HepG2 (cell line): Measurements from ENCODE around the gene RASSF4. TPM values are rescaled to one million over a fixed set of nuclear protein-coding genes. Genes with fewer than 3 reads are reported as not detected.

Source experiments
- ATAC-seq: fragments of 200-7000 bp; cut with Tn5 transposase; 3 replicates; pipeline ENCODE4 v1.9.1; 2020; ENCODE audit warnings: mild to moderate bottlenecking, moderate library complexity
- BruUV-seq: library from RNA; stranded (reverse); fragments of 400-500 nt; replicated peaks from 2 replicates; lab custom pipeline; 2021; lab: Mats Ljungman, UMichigan
- CTCF ChIA-PET: fragments of 300-600 bp; formaldehyde crosslinking; extraction: SDS; loops from one replicate; lab custom pipeline; 2021; ENCODE audit warnings: low total read pairs, inconsistent platforms, low intra/inter-chr PET ratio; lab: Yijun Ruan, JAX
- POLR2A ChIA-PET: fragments of 350-600 bp; sonication (Branson Sonifier 250); formaldehyde crosslinking; loops from one replicate; lab custom pipeline; 2020; ENCODE audit warnings: antibody characterized with exemption, inconsistent platforms; lab: Yijun Ruan, JAX
- DNase-seq: peaks from one replicate; pipeline ENCODE4 v3.0.0-alpha.2; 2015; ENCODE audit warnings: low spot score
- FAIRE-seq: peaks from 3 replicates; lab custom pipeline; 2011; peaks lifted over from hg19 to GRCh38; lab: Jason Lieb, UNC
- H2AFZ ChIP-seq: one replicate; pipeline ENCODE4 v1.6.1; 2011; ENCODE audit warnings: low read length, inconsistent platforms
- H3K27ac ChIP-seq: fragments of 300-600 bp; 3 replicates; pipeline ENCODE4 v1.8.0; 2011; ENCODE audit warnings: mixed run types, mild to moderate bottlenecking, mixed read lengths, low read length, inconsistent platforms; ENCODE audit not compliant: insufficient read depth; ENCODE audit errors: extremely low read length
- H3K27me3 ChIP-seq, 2 experiments: fragments of 200-600 bp in 1 of 2; 2 replicates in 1 of 2; 3 replicates in 1 of 2; pipeline versions ENCODE4 v1.6.0 to v1.8.0; 2011; ENCODE audit warnings: low read length in 2 of 2, mild to moderate bottlenecking in 2 of 2, moderate library complexity in 2 of 2, inconsistent platforms in 1 of 2; ENCODE audit not compliant: insufficient read depth in 2 of 2, control insufficient read depth in 1 of 2
- H3K36me3 ChIP-seq, 2 experiments: fragments of 200-600 bp in 1 of 2; replicated peaks in 1 of 2; 2 replicates in 1 of 2; 3 replicates in 1 of 2; pipeline versions ENCODE4 v1.5.1 to v1.8.0; 2011; ENCODE audit warnings: low read length in 2 of 2, inconsistent platforms in 1 of 2; ENCODE audit not compliant: insufficient read depth in 2 of 2, control insufficient read depth in 1 of 2
- H3K4me1 ChIP-seq: 2 replicates; pipeline ENCODE4 v1.5.1; 2012; ENCODE audit warnings: low read length, inconsistent platforms; ENCODE audit not compliant: insufficient read depth
- H3K4me2 ChIP-seq: 2 replicates; pipeline ENCODE4 v1.6.0; 2011; ENCODE audit warnings: low read depth, low read length, inconsistent platforms
- H3K4me3 ChIP-seq, 3 experiments: fragments of 200-600 bp in 1 of 3; sonication (generic), shearing (Covaris generic) in 1 of 3; replicated peaks in 1 of 3; 2 replicates each; pipeline ENCODE4 v1.5.1; 2011 to 2016; ENCODE audit warnings: low read length in 3 of 3, inconsistent platforms in 2 of 3, low read depth in 2 of 3, mild to moderate bottlenecking in 2 of 3, control low read depth in 1 of 3, mixed read lengths in 1 of 3; ENCODE audit not compliant: insufficient read depth in 1 of 3
- H3K79me2 ChIP-seq: one replicate; pipeline ENCODE4 v1.6.1; 2011; ENCODE audit warnings: low read length, inconsistent platforms; ENCODE audit not compliant: insufficient read depth
- H3K9ac ChIP-seq: 2 replicates; pipeline ENCODE4 v1.6.0; 2011; ENCODE audit warnings: mild to moderate bottlenecking, low read depth, low read length, inconsistent platforms; ENCODE audit not compliant: insufficient read depth
- H3K9me3 ChIP-seq: 2 replicates; pipeline ENCODE4 v1.5.1; 2012; ENCODE audit warnings: mild to moderate bottlenecking, low read length
- H4K20me1 ChIP-seq: 2 replicates; pipeline ENCODE4 v1.6.0; 2011; ENCODE audit warnings: inconsistent platforms, mild to moderate bottlenecking, low read length, moderate library complexity; ENCODE audit not compliant: insufficient read depth
- CBX5 ChIP-seq: sonication (generic); formaldehyde crosslinking; IDR thresholded peaks from 2 replicates; pipeline ENCODE4 v1.4.0; 2020; ENCODE audit warnings: missing genetic modification reagents, borderline replicate concordance
- ELF4 ChIP-seq: sonication (generic); formaldehyde crosslinking; IDR thresholded peaks from 2 replicates; pipeline ENCODE4 v1.5.0; 2020; ENCODE audit warnings: missing genetic modification reagents, mild to moderate bottlenecking, moderate library complexity, borderline replicate concordance
- EP300 ChIP-seq, 3 experiments: sonication (generic) in 1 of 3; formaldehyde crosslinking in 1 of 3; IDR thresholded peaks; 2 replicates each; pipeline versions ENCODE4 v1.5.1 to v1.6.1; 2011 to 2020; ENCODE audit warnings: low read depth in 2 of 3, low read length in 2 of 3, borderline replicate concordance in 1 of 3, improper control_type of control experiment in 1 of 3, mild to moderate bottlenecking in 1 of 3, missing genetic modification reagents in 1 of 3, moderate library complexity in 1 of 3
- FOXK2 ChIP-seq: fragments of 450-650 bp; IDR thresholded peaks from 2 replicates; pipeline ENCODE4 v1.6.1; 2016
- GABPB1 ChIP-seq: IDR thresholded peaks from 2 replicates; pipeline ENCODE4 v1.6.1; 2016; ENCODE audit warnings: mild to moderate bottlenecking, missing genetic modification reagents, moderate library complexity, missing compliant biosample characterization
- GPBP1L1 ChIP-seq: sonication (generic); formaldehyde crosslinking; IDR thresholded peaks from 2 replicates; pipeline ENCODE4 v1.5.0; 2020; ENCODE audit warnings: mild to moderate bottlenecking, missing genetic modification reagents
- ISX ChIP-seq: sonication (generic); formaldehyde crosslinking; conservative IDR thresholded peaks from 2 replicates; pipeline ENCODE4 v1.5.0; 2020; ENCODE audit warnings: missing genetic modification reagents
- KLF6 ChIP-seq: IDR thresholded peaks from 2 replicates; pipeline ENCODE4 v1.8.0; 2016; ENCODE audit warnings: missing biosample characterization, missing genetic modification reagents
- MBD4 ChIP-seq: IDR thresholded peaks from 2 replicates; pipeline ENCODE4 v1.6.1; 2012; ENCODE audit warnings: low read length, inconsistent platforms, borderline replicate concordance
- MIXL1 ChIP-seq: IDR thresholded peaks from 2 replicates; pipeline ENCODE4 v1.6.1; 2016
- SALL2 ChIP-seq: sonication (generic); formaldehyde crosslinking; IDR thresholded peaks from 2 replicates; pipeline ENCODE4 v1.8.1; 2023; ENCODE audit warnings: mild to moderate bottlenecking, missing genetic modification reagents, inconsistent platforms
- TAF1 ChIP-seq: sonication (generic); formaldehyde crosslinking; IDR thresholded peaks from 2 replicates; pipeline ENCODE4 v1.4.0; 2020; ENCODE audit warnings: missing genetic modification reagents
- TBX2 ChIP-seq: sonication (generic); formaldehyde crosslinking; IDR thresholded peaks from 2 replicates; pipeline ENCODE4 v1.5.0; 2020; ENCODE audit warnings: missing genetic modification reagents, mild to moderate bottlenecking, borderline replicate concordance
- TCF12 ChIP-seq, 2 experiments: fragments of 450-650 bp in 1 of 2; sonication (generic) in 1 of 2; formaldehyde crosslinking in 1 of 2; IDR thresholded peaks; 2 replicates each; pipeline versions ENCODE4 v1.6.1 to v1.8.0; 2017 to 2022; ENCODE audit warnings: antibody characterized with exemption in 1 of 2, mild to moderate bottlenecking in 1 of 2, missing genetic modification reagents in 1 of 2, moderate library complexity in 1 of 2
- TOE1 ChIP-seq: sonication (generic); formaldehyde crosslinking; IDR thresholded peaks from 2 replicates; pipeline ENCODE4 v1.4.0; 2020; ENCODE audit warnings: mild to moderate bottlenecking, missing genetic modification reagents
- ZFP62 ChIP-seq: sonication (generic); formaldehyde crosslinking; IDR thresholded peaks from 2 replicates; pipeline ENCODE4 v1.4.0; 2020; ENCODE audit warnings: missing genetic modification reagents
- ZNF703 ChIP-seq: sonication (generic); formaldehyde crosslinking; IDR thresholded peaks from 2 replicates; pipeline ENCODE4 v1.5.1; 2020; ENCODE audit warnings: missing genetic modification reagents, mild to moderate bottlenecking, moderate library complexity, borderline replicate concordance
- ZNF839 ChIP-seq: sonication (generic); formaldehyde crosslinking; IDR thresholded peaks from 2 replicates; pipeline ENCODE4 v1.4.0; 2020; ENCODE audit warnings: missing genetic modification reagents, mild to moderate bottlenecking, borderline replicate concordance
- WGBS: methylation state at CpG from one replicate; pipeline ENCODE4 v1.1.6; 2017; ENCODE audit warnings: low lambda C conversion rate; 5-methylcytosine and 5-hydroxymethylcytosine counted together
- in situ Hi-C: cut with HindIII; loops from 2 replicates; pipeline ENCODE4 v1.10.0; 2017; ENCODE audit warnings: low pct_unique_long_range_greater_than_20kb; ENCODE audit not compliant: extremely low pct_ligation_motif_present
- intact Hi-C: fragments of 100-400 bp; cut with micrococcal nuclease; formaldehyde crosslinking; loops from one replicate; pipeline ENCODE4 v1.10.0; 2022; ENCODE audit not compliant: unreplicated experiment
- polyA plus RNA-seq, 8 experiments: library from polyadenylated mRNA; depleted of rRNA in 3 of 8; stranded (reverse) in 7 of 8; unstranded in 1 of 8; fragments of >200 nt; fragmentation: Illumina TruSeq in 4 of 8; extraction: Trizol in 4 of 8; gene quantifications; 2 replicates each; pipeline versions ENCODE4 v1.2.1 to v1.2.3, GENCODE V29; 2011 to 2016; ENCODE audit warnings: low read depth in 4 of 8, missing spikeins in 1 of 8, mixed read lengths in 1 of 8; ENCODE audit not compliant: insufficient read depth in 1 of 8
- total RNA-seq, 5 experiments: library from RNA; depleted of rRNA; stranded (reverse); fragments of >200 nt; fragmentation: Illumina TruSeq; extraction: Trizol; gene quantifications; 2 replicates each; pipeline ENCODE4 v1.2.3, GENCODE V29; 2016; ENCODE audit warnings: low read depth in 1 of 5

RASSF4 gene
- total and polyA plus RNA-seq, 2 of the 13 experiments (the other 11 are each of a cell fraction or from before 2014, with no cell fraction given), result 34.0 to 51.7 TPM

GRCh38 chr10:44913350-44914081, 46.1 kb upstream of the RASSF4 start (continued):
- TF ChIP-seq GPBP1L1 (CRISPR knock-in tag), result no peak
- TF ChIP-seq FOXK2, result no peak
- TF ChIP-seq ZFP62 (CRISPR knock-in tag), result no peak

- Histone ChIP-seq H3K4me2 (no peak overlapping the region), H3K4me1 (peaks cover 29% of the 10 kb centered on the region), H3K4me3 (no peak overlapping the region), H3K27ac (no peak overlapping the region), H3K79me2 (no peaks in the 10 kb centered on the region), H3K9me3 (no peaks in the 10 kb centered on the region; the same call in 1 of the 2 replicates), H3K36me3 (no peaks in the 10 kb centered on the region), H4K20me1 (no peaks in the 10 kb centered on the region), H3K9ac (no peak overlapping the region), H3K27me3 (peaks cover 2 to 30% of the 10 kb centered on the region in 2 experiments), H2AFZ (no peak overlapping the region)
- ChIA-PET CTCF (no interaction called here), POLR2A (no interaction called here)
- no TSS peak for BruUV-seq
- TF ChIP-seq ISX (no peak), ELF4 (no peak), TCF12 (IDR thresholded peaks at IDR 0.05) (no peak), TCF12 (CRISPR knock-in tag; IDR thresholded peaks at IDR 0.05) (no peak), ZNF839 (CRISPR knock-in tag) (no peak), GABPB1 (no peak), ZNF703 (CRISPR knock-in tag) (no peak), TAF1 (CRISPR knock-in tag) (no peak), MBD4 (no peak), SALL2 (CRISPR knock-in tag) (no peak), CBX5 (CRISPR knock-in tag) (no peak), TOE1 (no peak), MIXL1 (no peak), TBX2 (CRISPR knock-in tag) (no peak), EP300 (IDR thresholded peaks at IDR 0.05; ENCODE audit: low read depth in 2 of 2, low read length in 2 of 2) (no peak), EP300 (CRISPR knock-in tag; IDR thresholded peaks at IDR 0.05; ENCODE audit: borderline replicate concordance) (no peak), KLF6 (CRISPR knock-in tag) (no peak)
- in situ Hi-C loops, result no loop called here
- ATAC-seq, result no peak
- FAIRE-seq, result no peak
- DNase-seq, result no peak
- intact Hi-C loops, result no loop called here
- no CpG with 5 or more reads among the region's 2 CpGs for WGBS
Measured at GRCh38 chr10:44914891-44915290, 44.7 kb upstream of the RASSF4 start.
